GM18520 (cell line): ENCODE measurements around the gene OR52E4.

Source experiments
- ATAC-seq: cut with Tn5 transposase; IDR thresholded peaks from one replicate; pipeline ENCODE4 v1.9.1; 2021; ENCODE audit not compliant: unreplicated experiment

OR52E4 gene

GRCh38 chr11:5880329-5880728, at the start of gene OR52E4:
Gene OR52E4, plus strand, starts transcription at chr11:5880629. Its CDS starts 3,664 bp downstream, at chr11:5884293.
- no peak for ATAC-seq

- no peak for ATAC-seq
Observed at GRCh38 chr11:5831196-5831829, 49.1 kb upstream of the OR52E4 start.

GRCh38 chr11:5833446-5833845, 47.0 kb upstream of the OR52E4 start:
- no peak for ATAC-seq

- no peak for ATAC-seq
Observed at GRCh38 chr11:5837695-5838094, 42.7 kb upstream of the OR52E4 start.

GRCh38 chr11:5841797-5842196, 38.6 kb upstream of the OR52E4 start, which contains the start of gene OR52E6:
Gene OR52E6, minus strand, starts transcription at chr11:5841897. Its CDS starts 0 bp downstream, at chr11:5841897.
- no peak for ATAC-seq

GRCh38 chr11:5846701-5847100, 33.7 kb upstream of the OR52E4 start:
- no peak for ATAC-seq

- no peak for ATAC-seq
Observed at GRCh38 chr11:5847711-5848110, 32.7 kb upstream of the OR52E4 start.

GRCh38 chr11:5851002-5851401, 29.4 kb upstream of the OR52E4 start:
- ATAC-seq: no peak

GRCh38 chr11:5857590-5857989, 22.8 kb upstream of the OR52E4 start, which contains the start of gene OR52E8:
Gene OR52E8, minus strand, starts transcription at chr11:5857690. Its CDS starts 0 bp downstream, at chr11:5857690.
- no peak for ATAC-seq

GRCh38 chr11:5865826-5866225, 14.6 kb upstream of the OR52E4 start:
- no peak for ATAC-seq

- no peak for ATAC-seq
Observed at GRCh38 chr11:5878564-5878963, 1.9 kb upstream of the OR52E4 start.

- ATAC-seq: no peak
Observed at GRCh38 chr11:5881756-5882155, 1.3 kb downstream of the OR52E4 start.

GRCh38 chr11:5887172-5887571, 6.7 kb downstream of the OR52E4 start:
- ATAC-seq: no peak

GRCh38 chr11:5887661-5888060, 7.2 kb downstream of the OR52E4 start:
- no peak for ATAC-seq

GRCh38 chr11:5891216-5891800, 10.9 kb downstream of the OR52E4 start:
- no peak for ATAC-seq

- no peak for ATAC-seq
Observed at GRCh38 chr11:5892908-5893307, 12.5 kb downstream of the OR52E4 start, which contains the start of gene OR52E5. Gene OR52E5, plus strand, starts transcription at chr11:5893208. Its CDS starts 7,569 bp downstream, at chr11:5900777.

GRCh38 chr11:5899534-5899933, 19.1 kb downstream of the OR52E4 start:
- no peak for ATAC-seq

GRCh38 chr11:5910540-5910939, 30.1 kb downstream of the OR52E4 start:
- ATAC-seq: no peak

- ATAC-seq: peak; percentile 87
Observed at GRCh38 chr11:5922749-5923426, 42.5 kb downstream of the OR52E4 start.

- peak; percentile 46 for ATAC-seq
Observed at GRCh38 chr11:5923427-5923776, 43.0 kb downstream of the OR52E4 start.

GRCh38 chr11:5923794-5924193, 43.4 kb downstream of the OR52E4 start:
- ATAC-seq: peak; percentile 8

GRCh38 chr11:5928271-5928670, 47.8 kb downstream of the OR52E4 start:
- ATAC-seq: no peak
